Dedifferentiated amniotic fluid mesenchymal stem cell (primary cell): ENCODE measurements around the gene HMGA1.
"Not testable (repeated sequence)": the region's sequence is repeated elsewhere in the genome, so short reads cannot be mapped to it uniquely, and the experiment has no call there.

Source experiments
- DNase-seq: peaks from one replicate; pipeline ENCODE4 v3.0.0-alpha.2; 2016; ENCODE audit errors: extremely low spot score

Gene HMGA1

GRCh38 chr6:34260576-34261267 lies 24.0 kb downstream of the HMGA1 start:
- DNase-seq: no peak

GRCh38 chr6:34263484-34263883 lies 26.8 kb downstream of the HMGA1 start:
- not testable (repeated sequence) for DNase-seq

GRCh38 chr6:34267746-34268145 lies 31.1 kb downstream of the HMGA1 start:
- DNase-seq: no peak

- DNase-seq: not testable (repeated sequence)
Measured at GRCh38 chr6:34269132-34269531, 32.5 kb downstream of the HMGA1 start.

GRCh38 chr6:34269658-34270341 lies 33.1 kb downstream of the HMGA1 start:
- DNase-seq: not testable (repeated sequence)

- DNase-seq: no peak
Measured at GRCh38 chr6:34272013-34272926, 35.6 kb downstream of the HMGA1 start.

GRCh38 chr6:34273242-34273805 lies 36.7 kb downstream of the HMGA1 start:
- no peak for DNase-seq

GRCh38 chr6:34274129-34274528 lies 37.5 kb downstream of the HMGA1 start:
- DNase-seq: no peak

GRCh38 chr6:34275128-34275804 lies 38.6 kb downstream of the HMGA1 start:
- no peak for DNase-seq

GRCh38 chr6:34276191-34276590 lies 39.5 kb downstream of the HMGA1 start:
- no peak for DNase-seq

- DNase-seq: no peak
Measured at GRCh38 chr6:34276881-34277762, 40.4 kb downstream of the HMGA1 start.

GRCh38 chr6:34277763-34278112 lies 41.1 kb downstream of the HMGA1 start:
- DNase-seq: no peak

GRCh38 chr6:34278833-34279232 lies 42.2 kb downstream of the HMGA1 start:
- no peak for DNase-seq

- no peak for DNase-seq
Measured at GRCh38 chr6:34280216-34280615, 43.5 kb downstream of the HMGA1 start.

- DNase-seq: no peak
Measured at GRCh38 chr6:34281702-34282334, 45.1 kb downstream of the HMGA1 start.

- DNase-seq: peak; percentile 17
Measured at GRCh38 chr6:34284563-34285447, 48.1 kb downstream of the HMGA1 start.

GRCh38 chr6:34285448-34286164 lies 48.9 kb downstream of the HMGA1 start:
- DNase-seq: no peak

- no peak for DNase-seq
Measured at GRCh38 chr6:34288581-34288980, 51.9 kb downstream of the HMGA1 start.
